Measurements from ENCODE around the gene JMJD6. TPM values are rescaled to one million over a fixed set of nuclear protein-coding genes. Genes with fewer than 3 reads are reported as not detected.
A peak's percentile ranks its signal among the peaks of the same experiment; 100 is the strongest.
"Not testable (repeated sequence)": the region's sequence is repeated elsewhere in the genome, so short reads cannot be mapped to it uniquely, and the experiment has no call there.

The JMJD6 gene
- 10 to 100 TPM; 20.2 to 28.9 (median 25.5) TPM for polyA plus RNA-seq (ENCODE audit: insufficient read depth in 1 of 5, insufficient read length in 5 of 5, low replicate concordance in 1 of 5)
- long read RNA-seq, donor 1, transcript JMJD6-202 (6 exons, 1,603 nt): major isoform, 7 of 95 reads
- long read RNA-seq, donor 1, partial matches to known transcripts: 41 of 95 reads
- long read RNA-seq, donor 1, other reads (novel, unspliced or antisense): 44 of 95 reads
- long read RNA-seq, donor 2, transcript JMJD6-202 (6 exons, 1,603 nt): major isoform, 5 of 11 reads
- long read RNA-seq, donor 2, partial matches to known transcripts: 5 of 11 reads
- long read RNA-seq, donor 2, other reads (novel, unspliced or antisense): 0 of 11 reads
- long read RNA-seq, donor 3, transcript JMJD6-202 (6 exons, 1,603 nt): major isoform, 5 of 7 reads
- long read RNA-seq, donor 3, partial matches to known transcripts: 0 of 7 reads
- long read RNA-seq, donor 3, other reads (novel, unspliced or antisense): 0 of 7 reads
- long read RNA-seq, donor 4, transcript JMJD6-202 (6 exons, 1,603 nt): major isoform, 10 of 12 reads
- long read RNA-seq, donor 4, partial matches to known transcripts: 0 of 12 reads
- long read RNA-seq, donor 4, other reads (novel, unspliced or antisense): 0 of 12 reads
- long read RNA-seq, donor 5, transcript JMJD6-202 (6 exons, 1,603 nt): major isoform, 12 of 98 reads
- long read RNA-seq, donor 5, partial matches to known transcripts: 61 of 98 reads
- long read RNA-seq, donor 5, other reads (novel, unspliced or antisense): 24 of 98 reads
- long read RNA-seq, donor 6, partial matches to known transcripts: 25 of 84 reads
- long read RNA-seq, donor 6, other reads (novel, unspliced or antisense): 50 of 84 reads
- long read RNA-seq, donor 7, transcript JMJD6-202 (6 exons, 1,603 nt): major isoform, 7 of 100 reads
- long read RNA-seq, donor 7, partial matches to known transcripts: 55 of 100 reads
- long read RNA-seq, donor 7, other reads (novel, unspliced or antisense): 34 of 100 reads
- long read RNA-seq, donor 8: 0 reads

DNA sequence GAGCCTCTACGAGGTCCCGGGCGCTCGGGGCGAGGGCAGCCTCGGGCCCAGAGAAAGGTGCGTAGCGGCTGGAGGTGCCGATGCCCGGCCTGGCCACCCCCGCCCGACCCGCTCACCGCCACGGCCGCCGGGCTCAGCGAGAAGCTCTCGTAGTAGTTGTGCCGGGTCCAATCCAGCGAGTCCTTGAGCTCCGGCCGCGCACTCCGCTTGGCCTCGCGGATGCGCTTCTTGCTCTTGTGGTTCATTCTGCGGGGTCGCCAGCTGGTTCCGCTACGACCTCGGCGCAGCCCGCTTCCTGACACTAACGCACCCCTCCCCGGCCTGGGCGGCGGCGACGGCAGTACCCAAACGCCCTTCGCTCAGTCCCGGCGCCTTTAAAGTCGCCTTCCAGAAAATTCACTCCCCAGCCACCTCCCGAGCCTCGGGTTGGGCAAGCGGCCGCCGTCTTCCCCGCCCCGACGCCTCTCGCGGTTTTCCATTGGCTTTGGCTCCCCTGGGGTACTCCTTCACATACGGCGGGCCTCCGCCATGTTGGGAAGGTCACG, at the start of gene JMJD6:
JMJD6 (minus strand) TSS at position 376 of the 545 bp plus-strand sequence; CDS start at position 245, 131 bp downstream.
- DNase-seq: peak; percentile 96 to 97

DNA sequence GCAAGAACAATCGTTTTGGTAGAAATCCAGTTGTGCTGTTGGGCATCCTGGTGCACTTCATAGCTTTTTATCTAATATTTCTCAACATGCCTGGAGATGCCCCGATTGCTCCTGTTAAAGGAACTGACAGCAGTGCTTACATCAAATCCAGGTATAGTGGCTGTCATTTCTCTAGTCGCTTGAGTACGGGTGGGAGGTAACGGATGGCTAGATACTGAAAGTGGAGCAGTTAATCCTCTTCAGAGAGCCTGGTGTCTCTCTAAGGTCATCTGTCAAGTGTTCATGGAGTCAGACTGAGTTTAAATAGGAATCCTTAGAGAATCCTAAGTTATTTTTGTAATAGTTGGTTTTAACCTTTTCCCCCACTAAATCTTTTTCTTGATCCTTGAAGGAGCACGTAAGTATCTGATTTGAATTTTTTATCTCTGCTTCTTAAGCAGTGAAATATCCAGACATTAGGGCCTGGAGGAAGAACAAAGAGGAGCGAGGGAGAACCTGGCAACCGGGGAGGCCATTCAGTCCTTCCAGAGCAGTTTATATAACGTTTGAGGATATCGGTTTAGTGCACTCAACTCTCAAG, 48.7 kb upstream of the JMJD6 start:
- no peak for DNase-seq

DNA sequence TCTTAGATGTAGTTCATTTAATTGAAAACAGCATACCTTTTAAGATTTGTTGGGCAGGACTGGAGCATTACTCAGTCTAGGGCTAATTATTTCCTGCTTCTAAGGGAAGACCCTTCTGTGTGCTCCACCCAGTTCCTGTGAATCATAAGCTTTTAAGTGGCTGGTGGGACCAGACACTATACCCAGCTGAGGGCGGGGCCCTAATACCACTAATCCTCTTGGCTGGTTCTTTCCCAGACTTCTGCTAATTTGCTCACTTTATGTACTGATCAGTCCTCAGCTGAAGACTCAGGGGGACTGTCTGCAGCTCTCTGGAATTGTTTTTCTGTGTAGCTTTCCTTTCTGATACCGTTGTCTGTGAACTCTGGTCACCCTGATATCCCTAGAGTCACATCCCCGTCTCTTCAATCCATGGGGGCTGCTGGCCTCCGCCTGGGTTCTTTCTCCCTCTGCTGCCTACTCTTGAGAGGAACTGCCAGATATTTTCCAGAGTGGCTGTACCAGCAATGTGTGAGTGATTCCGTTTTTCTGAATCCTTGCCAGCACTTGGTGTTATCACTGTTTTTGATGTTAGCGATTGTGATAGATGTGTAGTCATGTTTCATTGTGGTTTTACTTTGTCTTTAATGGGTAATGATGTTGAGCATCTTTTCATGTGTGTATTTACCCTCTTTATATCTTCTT, 46.6 kb upstream of the JMJD6 start:
- no peak for DNase-seq

- no peak for DNase-seq
Observed at GRCh38 chr17:76758570-76758969, 32.2 kb upstream of the JMJD6 start.

DNA sequence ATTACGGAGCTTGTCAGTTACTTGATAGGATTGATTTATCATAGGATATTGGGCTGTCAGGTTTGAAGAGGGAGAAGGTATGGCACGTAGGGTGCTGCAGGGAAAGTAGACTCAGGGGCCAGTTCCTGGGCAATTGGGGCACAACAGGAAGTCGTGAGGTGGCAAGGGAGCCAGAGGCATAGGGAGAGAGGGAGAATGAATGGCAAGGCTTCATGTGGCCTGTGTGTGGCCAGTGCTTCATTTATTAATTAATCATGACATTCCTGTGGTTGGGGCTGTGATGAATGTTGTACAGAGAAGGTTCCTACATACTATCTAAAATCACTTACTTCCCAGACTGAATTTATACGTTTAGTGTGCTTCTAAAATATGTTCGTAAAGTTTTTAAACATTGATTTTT, 30.9 kb upstream of the JMJD6 start:
- DNase-seq: no peak

DNA sequence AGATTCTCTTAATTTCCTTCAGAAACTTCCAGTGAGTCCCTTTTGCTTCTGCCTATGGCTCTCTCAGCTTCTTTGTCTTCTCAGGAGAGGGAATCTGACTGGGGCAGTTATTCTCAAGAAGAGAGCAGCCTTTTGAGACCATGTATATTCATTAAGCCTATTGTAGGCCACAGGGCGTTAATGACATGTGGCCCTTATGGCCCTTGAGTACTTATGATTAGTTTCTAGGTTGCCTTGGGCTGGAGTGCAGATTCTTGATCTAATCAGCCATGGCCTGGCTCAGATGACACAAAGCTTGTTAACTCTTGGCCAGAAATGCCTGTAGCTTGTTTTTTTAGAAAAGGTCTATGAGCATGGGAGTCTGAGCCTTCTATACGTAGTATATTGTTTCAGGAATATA, 28.9 kb upstream of the JMJD6 start:
- no peak for DNase-seq

- no peak for DNase-seq
Observed at GRCh38 chr17:76753061-76753961, 26.9 kb upstream of the JMJD6 start.

DNA sequence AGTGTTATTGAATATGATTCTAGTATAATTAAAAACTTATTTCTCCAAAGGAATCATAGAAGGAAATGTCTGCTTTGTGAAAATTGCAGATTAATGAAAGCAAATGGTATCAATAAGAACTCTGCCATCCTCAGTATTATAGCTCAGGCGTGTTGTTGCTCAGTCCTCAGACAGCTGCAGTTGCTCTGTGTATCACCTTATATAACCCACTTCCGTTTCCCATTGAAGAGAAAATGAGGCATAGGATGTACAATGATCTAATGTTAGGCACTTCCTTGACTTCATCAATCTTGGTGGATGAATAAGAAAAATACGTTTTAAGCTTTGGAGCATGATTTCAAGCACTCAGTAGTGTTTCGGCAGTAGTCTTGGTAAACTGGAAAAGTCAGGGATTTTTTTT, 25.6 kb upstream of the JMJD6 start:
- DNase-seq: no peak

DNA sequence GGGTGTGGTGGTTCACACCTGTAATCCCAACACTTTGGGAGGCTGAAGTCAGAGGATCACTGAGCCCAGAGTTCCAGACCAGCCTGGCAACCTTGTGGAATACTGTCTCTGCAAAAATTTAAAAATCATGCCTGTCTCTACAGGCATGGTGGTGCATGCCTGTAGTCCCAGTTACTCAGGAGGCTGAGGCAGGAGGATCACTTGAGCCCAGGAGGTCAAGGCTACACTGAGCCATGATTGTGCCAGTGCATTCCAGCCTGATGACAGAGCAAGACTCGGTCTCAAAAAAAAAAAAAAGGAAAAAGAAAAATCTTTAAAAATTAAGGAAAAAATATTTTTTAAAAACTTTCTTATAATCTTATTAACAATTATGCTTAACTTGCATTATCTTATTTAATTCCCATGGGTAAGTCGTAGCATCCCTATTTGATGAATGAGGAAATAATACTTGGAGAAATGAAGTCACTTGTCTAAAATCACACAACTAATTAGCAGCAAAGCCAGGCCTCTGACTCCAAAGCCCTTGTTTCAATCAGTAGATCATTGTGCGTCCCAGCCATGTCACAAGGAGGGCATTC, 25.1 kb upstream of the JMJD6 start:
- DNase-seq: no peak

GRCh38 chr17:76748657-76749056, 22.3 kb upstream of the JMJD6 start:
- no peak for DNase-seq

- no peak for DNase-seq
Observed at GRCh38 chr17:76747716-76748363, 21.4 kb upstream of the JMJD6 start.

- DNase-seq: not testable (repeated sequence)
Observed at GRCh38 chr17:76745785-76746184, 19.4 kb upstream of the JMJD6 start.

DNA sequence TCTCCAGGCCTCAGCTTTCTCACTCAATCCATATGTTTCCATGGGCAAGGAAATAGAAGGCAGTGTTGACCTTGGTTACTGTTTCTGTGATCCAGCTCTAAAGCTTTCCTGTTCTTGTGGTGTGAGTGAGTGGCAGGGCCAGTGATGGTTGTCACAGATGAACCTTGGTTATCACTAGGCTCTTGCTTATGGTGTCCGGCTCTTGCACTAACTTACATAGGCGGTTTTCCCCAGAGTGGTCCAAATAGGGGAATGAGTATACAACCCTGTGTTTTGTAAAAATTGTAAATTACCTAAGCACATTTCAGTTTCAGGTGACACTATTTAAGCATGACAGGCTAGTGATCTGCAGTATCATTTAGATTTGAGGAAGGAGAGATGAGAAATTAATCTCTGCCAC, 18.3 kb upstream of the JMJD6 start:
- no peak for DNase-seq

- no peak for DNase-seq
Observed at GRCh38 chr17:76742958-76743357, 16.6 kb upstream of the JMJD6 start.

DNA sequence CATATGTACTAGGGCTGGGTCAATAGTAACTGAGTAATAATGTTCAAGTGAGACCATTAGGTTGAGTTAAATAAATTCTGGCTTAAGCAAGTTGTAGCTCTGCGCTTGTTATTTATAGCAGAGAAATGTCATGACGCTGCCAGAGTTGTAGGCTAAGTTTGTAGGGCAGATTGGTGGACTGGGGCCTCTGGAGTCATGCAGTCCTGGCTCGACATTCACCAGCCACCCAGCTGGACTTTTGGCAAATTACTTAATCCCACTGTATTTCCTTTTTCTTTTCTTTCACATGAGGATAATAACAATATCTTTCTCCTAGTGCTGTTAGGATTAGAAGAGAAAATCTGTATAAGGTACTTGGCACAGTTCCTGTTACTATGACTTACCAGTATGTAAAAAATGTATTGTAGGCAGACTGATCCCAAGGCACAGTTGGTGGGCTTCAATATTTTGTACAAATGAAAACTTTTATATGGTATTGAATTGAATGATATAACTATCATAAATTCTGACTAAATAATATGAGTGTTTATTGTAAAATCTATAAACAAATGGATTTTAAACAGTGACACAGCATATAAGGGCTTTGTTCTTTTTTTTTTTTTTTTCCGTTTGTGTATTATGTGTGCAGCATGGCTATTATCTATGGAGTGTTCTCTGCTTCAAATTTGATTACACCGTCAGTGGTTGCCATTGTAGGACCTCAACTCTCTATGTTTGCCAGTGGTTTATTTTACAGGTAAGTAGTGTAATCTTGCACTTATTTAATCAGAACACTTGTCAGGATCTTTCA, 14.1 kb upstream of the JMJD6 start:
- DNase-seq: no peak

DNA sequence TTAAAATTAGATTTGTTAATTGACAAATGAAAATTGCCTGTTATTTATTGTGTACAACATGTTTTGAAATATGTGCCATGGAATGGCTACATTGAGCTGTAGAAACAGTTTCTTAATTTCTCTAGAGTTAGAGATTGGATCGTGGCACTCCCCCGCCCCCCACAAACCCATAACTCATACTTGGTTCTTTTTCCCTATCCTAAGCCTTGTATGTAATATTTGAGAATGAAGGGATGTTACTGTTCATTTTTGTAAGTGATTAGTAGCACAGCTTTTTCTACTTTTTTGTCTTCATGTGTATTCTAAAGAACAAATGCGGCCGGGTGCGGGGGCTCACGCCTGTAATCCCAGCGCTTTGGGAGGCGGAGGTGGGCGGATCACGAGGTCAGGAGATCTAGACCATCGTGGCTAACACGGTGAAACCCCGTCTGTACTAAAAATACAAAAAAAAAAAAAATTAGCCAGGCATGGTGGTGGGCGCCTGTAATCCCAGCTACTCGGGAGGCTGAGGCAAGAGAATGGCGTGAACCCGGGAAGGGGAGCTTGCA, 13.2 kb upstream of the JMJD6 start:
- DNase-seq: not testable (repeated sequence)

DNA sequence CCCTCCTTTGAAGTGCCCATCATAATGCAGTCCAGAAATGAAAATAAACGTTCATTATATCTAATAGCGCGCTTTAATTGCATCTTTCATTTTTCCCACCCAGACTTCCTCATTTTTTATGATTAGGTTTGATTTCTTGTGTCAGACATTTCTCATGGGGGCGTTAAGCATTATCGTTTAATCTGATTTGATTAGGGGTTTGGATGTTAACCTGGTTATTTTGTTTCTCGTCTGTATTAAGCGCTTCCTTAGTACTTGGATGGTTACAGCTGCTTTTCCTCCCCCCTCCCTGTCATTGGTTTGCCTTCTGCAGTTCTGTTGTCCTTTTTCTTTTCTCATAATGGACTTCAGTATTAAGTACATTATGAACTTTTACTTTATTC, 12.1 kb upstream of the JMJD6 start:
- no peak for DNase-seq
